ENCODE results near the gene ARHGAP40.

The ARHGAP40 gene

DNA sequence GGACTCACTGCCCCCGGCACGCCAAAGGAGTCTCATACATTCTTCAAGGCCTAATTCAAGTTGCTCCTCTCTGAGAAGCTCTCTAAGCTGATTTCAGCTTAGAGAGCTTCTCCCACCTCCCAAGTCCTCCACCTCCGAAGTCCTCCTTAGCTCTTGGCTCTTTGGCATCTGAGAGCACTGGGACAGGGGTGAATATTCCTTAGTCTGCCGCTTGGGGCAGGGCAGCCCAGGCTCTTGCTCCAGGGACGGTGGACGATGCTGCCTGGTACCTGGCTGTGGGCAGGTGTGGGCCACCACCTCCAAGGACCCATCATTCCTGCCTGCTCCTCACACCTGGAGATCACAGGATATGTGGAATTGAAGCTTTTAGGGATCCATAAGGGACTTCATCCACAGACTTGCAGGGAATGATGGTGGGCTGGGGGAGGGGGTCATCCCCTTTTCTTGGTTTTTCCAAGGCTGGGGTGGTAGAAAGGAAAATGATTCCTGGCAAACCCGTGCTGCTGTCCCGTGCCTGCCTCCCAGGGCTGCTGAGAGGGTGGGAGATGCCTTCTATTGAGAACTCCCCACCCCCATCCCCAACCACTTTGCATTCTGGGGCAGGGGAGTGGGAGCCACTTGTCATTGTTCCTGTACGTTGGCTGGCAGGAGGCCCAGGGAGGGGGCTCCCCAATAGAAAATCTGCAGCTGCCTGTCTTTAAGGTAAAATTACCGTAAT, 57.4 kb downstream of the ARHGAP40 start:
- DNase-seq, result peak; percentile 52

DNA sequence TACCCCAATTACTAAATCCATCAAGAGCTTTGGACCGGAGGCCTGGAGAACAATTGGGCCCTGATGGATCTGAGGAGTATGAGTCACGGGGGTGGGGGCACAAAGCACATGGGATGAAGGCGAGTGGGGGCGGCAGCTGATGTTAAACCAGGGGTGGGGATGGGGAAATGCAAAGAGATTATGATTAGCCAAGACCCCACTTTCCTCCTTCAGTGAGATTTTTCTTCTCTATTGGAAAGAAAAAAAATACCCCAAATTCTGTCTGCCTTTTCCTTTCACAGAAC, 57.9 kb downstream of the ARHGAP40 start:
- no peak for DNase-seq

DNA sequence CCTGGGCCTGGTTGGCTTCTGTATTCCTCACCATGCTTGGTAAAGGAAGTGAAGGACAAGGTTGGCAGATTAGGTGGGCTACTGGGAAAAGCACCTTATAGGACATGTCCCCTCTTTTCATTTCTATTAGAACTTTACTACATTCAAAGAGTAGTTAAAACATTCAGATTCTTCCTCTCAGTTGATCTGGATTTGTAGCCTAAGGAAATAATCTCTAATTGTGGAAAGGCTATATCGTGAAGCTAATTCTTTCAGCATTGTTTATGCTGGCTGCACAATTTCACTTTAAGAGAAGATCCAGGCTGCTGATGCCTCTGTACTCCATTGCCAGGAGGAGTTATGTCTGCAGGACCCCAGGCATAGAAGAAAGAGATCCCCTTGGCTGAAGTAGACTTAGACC, 58.8 kb downstream of the ARHGAP40 start:
- DNase-seq, result no peak

DNA sequence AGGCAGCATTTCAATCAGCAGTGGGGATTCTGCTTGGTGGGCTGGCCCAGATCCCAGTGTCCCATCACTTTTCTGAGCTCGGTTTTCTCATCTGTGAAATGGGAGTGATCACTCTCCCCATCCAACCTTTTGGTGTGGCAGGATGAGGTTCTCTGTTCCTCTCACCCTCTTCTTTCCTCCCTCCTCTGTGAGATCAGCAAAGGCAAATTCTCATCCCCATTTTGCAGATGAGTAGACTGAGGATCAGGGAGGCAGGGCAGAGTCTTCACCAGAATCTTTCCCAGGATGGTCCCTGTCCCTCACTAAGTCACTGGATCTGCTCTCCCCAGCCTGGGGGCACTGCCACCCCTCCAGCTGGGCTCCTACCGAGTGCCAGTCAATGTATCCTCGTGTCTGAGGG, 62.1 kb downstream of the ARHGAP40 start:
- no peak for DNase-seq

DNA sequence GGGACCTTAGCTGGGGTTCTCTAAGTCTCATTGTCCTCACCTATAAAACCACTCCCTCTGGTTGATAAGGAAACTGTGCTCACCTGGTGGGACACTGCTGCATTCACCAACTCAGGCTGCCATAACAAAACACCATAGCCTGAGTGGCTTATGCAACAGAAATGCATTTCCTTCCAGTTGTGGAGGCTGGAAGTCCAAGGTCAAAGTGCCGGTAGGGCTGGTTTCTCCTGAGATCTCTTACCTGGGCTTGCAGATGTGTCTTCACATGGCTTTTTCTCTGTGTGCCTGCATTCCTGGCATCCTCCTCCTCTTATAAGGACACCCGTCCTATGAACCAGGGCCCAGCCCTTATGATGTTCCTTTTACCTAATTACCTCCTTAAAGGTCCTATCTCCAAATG, 62.7 kb downstream of the ARHGAP40 start:
- DNase-seq, result no peak

DNA sequence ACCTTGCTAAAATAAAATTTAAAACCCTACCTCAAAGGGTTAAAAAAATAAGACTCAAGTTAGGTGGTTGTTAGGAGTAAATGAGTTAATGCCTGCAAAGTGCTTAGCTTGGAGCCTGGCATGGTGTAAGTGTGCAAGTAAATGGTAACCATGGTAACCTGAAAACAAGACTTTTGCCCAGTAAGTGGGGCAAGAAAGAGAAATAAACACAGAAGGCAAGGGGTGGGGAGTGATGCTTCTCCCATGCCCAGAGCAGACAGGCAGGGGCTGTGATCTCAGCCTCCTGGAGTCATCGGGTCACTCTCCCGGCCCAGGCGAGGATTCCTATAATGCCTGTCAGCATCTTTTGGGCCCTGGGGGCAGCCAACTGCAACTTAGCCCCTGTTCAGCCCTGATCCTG, 63.5 kb downstream of the ARHGAP40 start:
- no peak for DNase-seq

DNA sequence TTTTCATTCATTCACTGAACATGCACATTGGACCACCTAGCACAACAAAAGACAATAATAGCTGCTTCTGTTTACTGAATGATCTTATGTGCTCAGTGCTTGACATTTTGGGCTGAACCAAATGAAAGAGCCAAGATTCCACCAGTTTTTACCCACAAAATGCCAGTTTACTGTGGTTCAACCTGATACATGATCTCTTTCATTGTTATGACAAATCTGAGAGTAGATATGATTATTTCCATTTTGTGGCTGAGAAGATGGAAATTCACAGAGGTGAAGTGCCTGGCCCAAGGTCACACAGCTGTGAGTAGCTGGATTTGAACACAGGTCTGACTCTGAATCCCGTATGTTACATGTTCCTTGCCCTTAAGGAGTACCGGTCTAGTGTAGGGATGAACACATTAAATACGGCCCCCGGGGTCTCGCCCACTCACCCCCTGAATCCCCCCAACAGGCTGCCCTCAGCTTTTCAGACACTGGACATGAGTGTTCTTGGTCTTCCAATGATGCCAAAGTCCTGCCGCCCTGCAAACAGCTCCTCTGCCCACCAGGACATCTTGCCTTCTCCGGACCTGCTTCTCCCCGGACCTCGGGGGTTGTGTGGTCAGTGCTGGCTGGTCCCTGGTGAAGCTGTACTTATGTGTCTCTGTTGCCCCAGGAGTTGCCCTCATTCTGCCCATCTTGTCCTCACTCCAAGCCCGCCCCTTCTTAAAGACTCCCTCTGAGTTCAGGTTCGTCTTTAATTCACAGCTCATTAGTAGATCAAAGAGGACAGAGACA, 64.1 kb downstream of the ARHGAP40 start:
- DNase-seq, result no peak

DNA sequence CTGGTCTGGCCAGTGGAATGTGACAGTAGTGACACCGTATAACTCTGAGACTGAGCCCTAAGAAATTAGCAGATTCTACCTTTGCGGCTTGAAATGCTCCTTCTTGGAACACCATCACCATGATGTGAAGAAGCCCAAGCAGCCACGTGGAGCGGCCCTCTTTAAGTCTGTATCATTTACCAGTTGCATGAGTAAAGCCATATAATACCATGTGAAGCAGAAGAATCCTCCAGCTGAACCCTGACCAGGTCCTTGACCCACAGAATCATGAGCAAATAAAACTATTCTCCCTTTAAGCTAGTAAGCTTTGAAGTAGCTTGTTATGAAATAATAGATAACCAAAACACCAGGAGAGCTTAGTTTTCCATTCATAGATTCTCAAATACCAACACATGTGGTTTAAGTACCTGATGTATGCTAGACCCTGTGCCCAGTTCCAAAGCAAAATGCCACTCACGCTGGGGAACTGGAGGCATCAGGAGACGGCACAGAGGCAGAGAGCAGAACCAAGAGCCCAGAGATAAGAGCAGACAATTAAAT, 65.9 kb downstream of the ARHGAP40 start:
- no peak for DNase-seq

DNA sequence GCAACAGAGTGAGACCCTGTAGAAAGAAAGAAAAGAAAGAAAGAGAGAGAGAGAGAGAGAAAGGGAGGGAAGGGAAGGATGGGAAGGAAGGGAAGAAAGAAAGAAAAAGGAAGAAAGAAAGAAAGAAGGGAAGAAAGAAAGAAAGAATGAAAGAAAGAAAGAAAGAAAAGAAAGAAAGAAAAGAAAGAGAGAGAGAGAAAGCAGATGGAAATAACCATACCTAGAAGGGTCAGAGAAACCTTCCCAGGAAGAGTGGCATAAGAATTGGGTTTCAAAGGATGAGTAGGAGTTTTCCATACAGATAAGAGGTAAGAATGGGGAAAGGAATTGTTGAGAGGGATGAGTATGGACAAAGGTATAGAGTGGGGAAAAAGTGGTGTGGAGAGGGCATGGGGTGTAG, 68.1 kb downstream of the ARHGAP40 start:
- no peak for DNase-seq

DNA sequence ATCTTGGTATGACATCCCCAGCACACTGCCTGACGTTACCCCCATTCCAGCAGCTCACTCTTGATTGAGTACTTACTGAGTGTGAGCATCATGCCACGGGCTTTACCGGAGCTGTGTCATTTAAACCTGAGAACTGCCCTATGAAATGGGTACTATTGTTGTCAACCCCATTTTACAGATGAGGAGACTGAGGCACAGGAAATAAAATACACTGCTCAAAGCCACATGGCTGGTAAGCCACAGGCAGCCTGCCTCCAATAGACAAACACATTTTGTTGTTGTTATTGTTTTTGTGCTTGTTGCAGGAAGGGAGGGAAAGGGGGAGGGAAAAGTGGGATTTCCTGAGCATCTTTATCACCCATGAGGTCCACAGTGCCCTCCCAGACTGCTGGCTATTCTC, 69.2 kb downstream of the ARHGAP40 start:
- no peak for DNase-seq

DNA sequence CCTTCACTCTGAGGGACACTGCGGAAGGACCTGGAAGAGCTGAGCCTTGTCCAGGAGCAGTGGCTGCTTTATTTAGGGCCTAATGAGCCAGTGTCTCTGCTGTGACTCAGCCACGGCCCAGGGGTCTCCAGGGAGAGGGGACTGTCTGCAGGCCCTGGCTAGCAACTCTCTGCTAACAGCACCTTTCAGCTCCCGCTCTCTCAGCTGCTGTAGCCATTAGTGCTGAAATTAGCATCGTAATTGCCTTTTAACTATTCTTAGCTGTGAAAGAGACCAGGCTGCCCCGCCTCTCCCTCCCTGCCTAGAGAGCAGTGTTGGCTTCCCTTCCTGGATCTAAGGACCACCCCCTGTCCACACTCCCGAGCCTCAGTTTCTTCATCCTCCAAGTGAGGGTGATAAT, 69.6 kb downstream of the ARHGAP40 start:
- peak; percentile 51 for DNase-seq

DNA sequence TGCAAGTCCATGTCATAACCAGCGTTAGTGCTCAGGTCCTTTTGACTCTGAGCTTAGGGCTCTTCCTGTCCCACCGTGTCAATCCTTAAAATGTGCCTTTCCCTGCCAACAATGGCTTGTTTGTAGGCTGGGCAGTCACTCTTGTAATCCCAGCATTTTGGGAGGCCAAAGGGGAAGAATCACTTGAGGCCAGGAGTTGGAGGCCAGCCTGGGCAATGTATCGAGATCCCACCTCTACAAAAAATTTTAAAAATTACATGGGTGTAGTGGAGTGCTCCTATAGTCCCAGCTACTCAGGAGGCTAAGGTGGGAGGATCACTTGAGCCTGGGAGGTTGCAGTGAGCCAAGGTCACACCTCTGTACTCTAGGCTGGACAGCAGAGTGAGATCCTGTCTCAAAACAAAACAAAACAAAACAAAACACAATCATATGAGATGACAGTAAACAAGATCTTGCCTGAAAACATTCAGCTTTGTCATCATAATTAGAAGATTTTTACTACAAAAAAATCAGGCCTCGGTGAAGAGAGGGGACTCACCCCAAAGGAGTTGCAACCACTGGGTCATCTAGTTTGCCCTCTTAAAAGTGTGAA, 70.2 kb downstream of the ARHGAP40 start:
- DNase-seq, result no peak

DNA sequence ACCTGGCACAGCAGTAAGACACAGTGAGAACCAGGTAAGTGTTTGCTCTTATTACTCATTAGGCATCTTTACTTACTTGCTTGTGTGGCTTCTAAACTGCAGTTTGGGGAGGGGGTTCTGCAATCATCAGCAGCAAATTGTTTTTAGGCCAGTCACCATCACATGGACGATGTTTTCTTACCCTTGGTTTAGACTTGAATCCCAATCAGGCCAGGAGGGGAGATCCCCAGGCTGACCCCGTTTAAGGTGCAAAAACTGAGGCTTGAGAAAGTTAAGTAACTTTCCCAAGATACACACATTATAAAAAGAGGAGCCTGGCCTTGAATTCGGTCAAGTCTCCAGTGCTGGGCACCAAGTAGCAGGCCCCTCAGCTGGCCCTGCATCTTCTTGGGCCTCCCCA, 70.9 kb downstream of the ARHGAP40 start:
- no peak for DNase-seq

DNA sequence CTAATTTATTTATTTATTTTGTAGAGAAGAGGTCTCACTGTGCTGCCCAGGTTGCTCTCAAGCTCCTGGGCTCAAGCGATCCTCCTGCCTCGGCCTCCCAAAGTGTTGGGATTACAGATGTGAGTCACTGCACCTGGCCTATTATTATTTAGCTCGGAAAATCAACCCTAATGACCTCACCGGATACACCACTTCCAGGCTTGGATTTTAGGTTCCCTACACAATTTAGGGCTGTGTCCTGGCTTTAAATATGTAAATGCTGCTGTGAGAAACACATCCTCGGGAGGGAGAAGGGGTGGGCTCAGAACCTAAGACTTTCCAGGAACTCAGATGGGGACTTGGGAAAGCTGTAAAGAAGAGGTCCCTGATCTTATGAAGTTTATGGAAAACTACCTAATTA, 71.7 kb downstream of the ARHGAP40 start:
- DNase-seq, result no peak

DNA sequence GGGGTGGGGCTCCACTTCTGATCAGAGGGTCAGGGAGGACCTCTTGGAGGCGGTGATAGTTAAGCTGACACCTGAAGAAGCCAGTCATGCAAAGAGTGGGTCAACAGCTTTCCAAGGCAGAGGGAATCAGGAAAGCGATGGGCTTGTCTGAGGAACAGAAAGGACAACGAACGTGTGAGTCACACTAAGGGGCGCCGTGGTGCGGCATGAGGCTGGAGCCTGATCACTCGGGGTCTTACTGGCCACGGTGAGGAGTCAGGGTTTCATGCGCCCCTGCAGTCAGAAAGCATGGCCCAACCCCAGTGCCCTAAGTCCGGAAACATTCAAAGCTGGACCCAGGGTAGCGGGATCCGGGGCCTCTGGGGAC, 72.1 kb downstream of the ARHGAP40 start:
- DNase-seq, result peak; percentile 34

DNA sequence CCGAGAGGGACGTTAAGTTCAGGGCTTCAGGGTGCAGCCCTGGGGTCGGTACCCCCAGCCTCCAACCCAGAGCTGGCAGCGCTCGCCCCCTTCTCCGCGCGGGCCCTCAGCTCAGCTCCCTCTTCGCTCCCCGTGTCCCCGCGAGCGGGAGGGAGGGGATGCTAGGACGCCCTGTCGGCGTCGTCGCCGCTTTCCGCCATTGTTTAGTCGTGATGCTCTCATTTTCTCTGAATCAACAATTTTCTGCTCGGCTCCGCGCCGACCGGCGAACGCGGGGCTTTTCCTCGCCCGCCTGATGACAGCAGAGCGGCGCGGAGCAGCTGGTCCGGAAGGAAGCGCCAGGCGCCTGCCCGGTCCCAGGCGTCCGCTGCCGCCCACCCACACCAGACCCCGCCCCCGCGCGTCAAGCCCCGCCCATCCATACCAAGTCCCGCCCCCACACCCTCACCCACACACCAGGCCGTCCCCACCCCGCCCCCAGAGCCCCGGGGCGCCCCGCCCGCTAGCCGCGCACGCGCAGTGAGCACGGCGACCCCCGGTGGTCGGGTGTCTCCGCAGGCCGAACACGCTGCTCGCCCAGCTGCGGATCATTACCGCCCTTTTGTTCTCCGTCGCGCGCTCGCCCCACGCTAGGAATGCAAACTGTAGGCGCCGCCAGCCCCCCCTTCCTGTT, 72.6 kb downstream of the ARHGAP40 start:
- peak; percentile 75 for DNase-seq

DNA sequence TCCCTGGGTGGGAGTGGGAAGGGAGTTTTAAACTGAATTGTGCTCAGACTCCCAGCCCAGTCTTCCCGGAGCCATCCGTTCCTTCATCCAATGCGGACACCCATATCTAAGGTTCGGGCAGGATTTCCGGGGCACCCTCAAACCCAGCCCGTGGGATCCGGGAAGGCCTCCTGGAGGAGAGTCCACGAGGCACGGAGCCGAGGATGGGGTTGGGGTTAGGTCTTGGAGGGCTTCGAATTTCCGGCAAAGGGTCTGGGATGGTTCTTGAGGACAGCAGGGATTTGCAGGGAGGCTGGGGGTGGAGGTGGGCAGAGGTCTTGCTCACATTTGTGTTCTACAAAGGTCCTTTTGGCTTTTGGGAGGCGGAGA, 73.1 kb downstream of the ARHGAP40 start:
- DNase-seq, result no peak

DNA sequence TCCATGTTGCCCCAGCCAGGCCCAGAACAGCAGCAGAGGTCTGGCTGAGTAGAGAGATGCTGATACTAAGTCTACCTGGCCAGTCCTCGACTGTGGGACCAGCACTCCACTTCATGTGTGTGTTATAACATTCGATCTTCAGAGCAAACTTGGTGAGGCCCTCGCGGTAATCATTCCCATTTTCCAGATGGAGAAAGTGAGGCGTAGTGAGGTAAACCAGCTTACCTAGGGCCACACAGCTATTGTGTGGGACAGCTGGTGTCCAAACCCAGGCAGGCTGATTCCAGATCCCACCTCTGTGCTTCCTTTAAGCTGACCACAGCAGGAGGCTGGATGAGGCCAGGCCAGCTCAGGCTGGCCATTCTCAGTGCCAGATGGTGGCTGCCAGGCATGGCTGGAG, 75.0 kb downstream of the ARHGAP40 start:
- DNase-seq, result peak; percentile 7

DNA sequence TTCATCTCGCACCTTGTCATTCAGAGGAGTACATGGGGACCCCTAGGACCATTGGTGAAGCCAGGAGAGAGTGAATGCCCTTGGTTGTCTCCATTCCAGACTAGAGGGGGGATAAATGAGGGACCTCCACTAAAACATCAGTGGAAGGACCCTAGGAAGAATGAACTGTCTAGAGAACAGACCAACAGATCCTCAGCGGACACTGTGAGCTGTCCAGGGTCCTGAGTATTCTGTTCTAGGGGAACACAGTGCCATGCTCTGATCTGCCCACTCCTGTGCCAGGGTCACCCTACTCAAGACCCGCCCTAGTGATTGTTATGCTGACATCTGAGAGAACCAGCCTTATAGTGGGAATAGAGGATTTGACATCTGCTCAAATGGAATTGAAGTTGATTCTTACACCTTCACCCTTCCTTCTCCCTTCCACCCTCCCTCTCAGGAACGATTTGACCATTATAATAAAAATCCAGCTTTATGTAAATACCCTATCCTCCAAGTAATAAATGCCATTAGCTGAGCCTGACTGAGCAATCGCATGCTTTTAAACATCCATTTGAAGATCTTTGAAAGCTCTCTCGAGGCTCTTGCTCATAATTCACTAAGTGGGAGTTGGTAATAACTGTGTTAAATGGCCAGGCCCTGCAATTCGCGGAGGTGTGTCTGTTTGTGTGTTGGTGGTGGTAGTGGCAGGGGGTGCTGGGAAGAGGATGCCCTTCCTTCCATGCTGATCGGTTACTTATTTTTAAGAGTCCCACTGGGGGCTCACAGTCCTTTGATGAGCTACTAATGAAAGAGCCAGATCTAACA, 79.1 kb downstream of the ARHGAP40 start:
- DNase-seq, result no peak

DNA sequence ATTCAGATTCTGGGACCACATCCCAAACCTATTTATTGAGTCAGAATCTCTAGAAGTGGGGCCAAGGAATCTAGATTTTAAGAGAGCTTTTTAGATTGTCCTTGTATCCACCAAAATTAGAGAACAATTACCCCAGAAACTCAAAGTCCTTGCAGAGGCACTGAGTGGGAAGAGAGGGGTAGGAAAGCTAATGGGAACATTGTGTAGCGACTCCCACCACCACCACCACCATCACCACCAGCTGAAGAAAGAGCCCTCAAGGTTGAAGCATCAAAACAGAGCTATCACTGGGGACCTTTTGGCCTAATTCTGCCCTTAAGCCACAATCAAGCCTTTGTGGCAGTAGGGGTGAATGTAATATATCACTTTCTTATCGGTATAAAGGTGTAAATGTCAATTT, 83.7 kb downstream of the ARHGAP40 start:
- DNase-seq, result no peak

DNA sequence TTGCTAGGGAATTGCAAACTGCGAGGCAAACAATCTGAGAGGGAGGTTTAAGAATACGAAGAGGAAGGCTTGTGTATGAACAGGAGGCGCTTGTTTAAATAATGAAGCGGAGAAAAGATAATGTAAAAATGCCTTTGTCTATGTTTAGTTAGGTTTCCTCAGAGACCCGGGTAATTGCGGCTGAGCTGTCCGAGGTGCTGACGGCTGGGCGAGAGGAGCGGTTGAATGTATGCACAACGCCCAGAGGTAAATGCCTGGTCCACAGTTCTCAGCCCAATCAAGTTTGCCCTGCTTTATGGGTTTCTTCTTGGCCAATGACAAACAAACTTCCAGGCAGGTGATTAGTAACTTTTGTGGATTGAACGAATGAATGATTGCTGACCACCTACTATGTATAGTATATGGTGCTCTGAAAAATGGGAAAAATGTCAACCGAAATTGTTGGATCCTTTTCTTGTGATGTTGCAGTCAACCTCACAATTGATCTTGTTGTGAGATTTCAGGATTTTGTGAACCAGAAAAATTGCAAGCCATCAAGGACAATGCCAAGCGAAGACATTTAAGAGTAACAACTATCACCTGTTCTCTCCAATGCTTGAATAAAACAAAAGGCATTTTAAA, 84.4 kb downstream of the ARHGAP40 start:
- peak; percentile 41 for DNase-seq

Measured in NCI-H69 (cell line).